H9 (cell line): ENCODE measurements around the gene PCNX2. TPM values are rescaled to one million over a fixed set of nuclear protein-coding genes. Genes with fewer than 3 reads are reported as not detected.

Experiments
- DNase-seq: peaks from one replicate; pipeline ENCODE4 v3.0.0-alpha.2; 2017
- H2AFZ ChIP-seq: one replicate; pipeline ENCODE4 v1.6.1; 2013; ENCODE audit warnings: mild to moderate bottlenecking, low read length, control low read depth, moderate library complexity
- H2AK5ac ChIP-seq: 2 replicates; pipeline ENCODE4 v1.6.1; 2013; ENCODE audit warnings: low read length, control low read depth, mixed read lengths; ENCODE audit not compliant: insufficient read length
- H2BK120ac ChIP-seq: one replicate; pipeline ENCODE4 v1.6.1; 2013; ENCODE audit warnings: low read depth, mild to moderate bottlenecking, low read length, control low read depth, inconsistent platforms; ENCODE audit not compliant: poor library complexity, severe bottlenecking
- H2BK12ac ChIP-seq: 2 replicates; pipeline ENCODE4 v1.6.1; 2013; ENCODE audit warnings: low read length, control low read depth, mixed read lengths, low read depth; ENCODE audit not compliant: insufficient read length
- H2BK15ac ChIP-seq: 2 replicates; pipeline ENCODE4 v1.6.1; 2013; ENCODE audit warnings: low read depth, low read length, control low read depth
- H2BK20ac ChIP-seq: one replicate; pipeline ENCODE4 v1.6.1; 2013; ENCODE audit warnings: low read depth, mild to moderate bottlenecking, low read length, control low read depth, inconsistent platforms; ENCODE audit not compliant: poor library complexity, severe bottlenecking
- H2BK5ac ChIP-seq: 2 replicates; pipeline ENCODE4 v1.6.1; 2013; ENCODE audit warnings: low read length, control low read depth, mixed read lengths; ENCODE audit not compliant: insufficient read length
- H3K14ac ChIP-seq: 2 replicates; pipeline ENCODE4 v1.6.1; 2013; ENCODE audit warnings: low read length, control low read depth; ENCODE audit not compliant: insufficient read depth
- H3K18ac ChIP-seq: 2 replicates; pipeline ENCODE4 v1.6.1; 2013; ENCODE audit warnings: low read depth, mild to moderate bottlenecking, mixed read lengths, low read length, control low read depth; ENCODE audit not compliant: insufficient read length
- H3K23ac ChIP-seq: 2 replicates; pipeline ENCODE4 v1.6.1; 2013; ENCODE audit warnings: low read length, control low read depth, mixed read lengths, low read depth; ENCODE audit not compliant: insufficient read length
- H3K23me2 ChIP-seq: 2 replicates; pipeline ENCODE4 v1.6.1; 2013; ENCODE audit warnings: low read depth, mild to moderate bottlenecking, mixed read lengths, low read length, control low read depth; ENCODE audit not compliant: insufficient read length, poor library complexity, severe bottlenecking
- H3K27ac ChIP-seq: 2 replicates; pipeline ENCODE4 v1.5.1; 2013; ENCODE audit warnings: low read length, control low read depth, mixed read lengths, low read depth; ENCODE audit not compliant: insufficient read length
- H3K27me3 ChIP-seq: 2 replicates; pipeline ENCODE4 v1.6.1; 2013; ENCODE audit warnings: low read length, control low read depth, inconsistent platforms; ENCODE audit not compliant: insufficient read depth
- H3K4ac ChIP-seq: 2 replicates; pipeline ENCODE4 v1.6.1; 2013; ENCODE audit warnings: low read depth, mild to moderate bottlenecking, control low read depth, inconsistent platforms, low read length, moderate library complexity
- H3K4me1 ChIP-seq: 2 replicates; pipeline ENCODE4 v1.6.1; 2013; ENCODE audit warnings: low read length, control low read depth, inconsistent platforms; ENCODE audit not compliant: insufficient read depth
- H3K4me2 ChIP-seq: 2 replicates; pipeline ENCODE4 v1.6.1; 2013; ENCODE audit warnings: low read length, control low read depth, mixed read lengths; ENCODE audit not compliant: insufficient read length, insufficient read depth
- H3K56ac ChIP-seq: 2 replicates; pipeline ENCODE4 v1.6.1; 2013; ENCODE audit warnings: low read depth, mild to moderate bottlenecking, mixed read lengths, low read length, control low read depth; ENCODE audit not compliant: insufficient read length
- H3K79me1 ChIP-seq: 2 replicates; pipeline ENCODE4 v1.6.1; 2013; ENCODE audit warnings: low read depth, mild to moderate bottlenecking, moderate library complexity, low read length, control low read depth, inconsistent platforms; ENCODE audit not compliant: insufficient read depth, poor library complexity, severe bottlenecking
- H3K79me2 ChIP-seq: 2 replicates; pipeline ENCODE4 v1.6.1; 2013; ENCODE audit warnings: low read length, control low read depth, inconsistent platforms; ENCODE audit not compliant: insufficient read depth
- H3K9ac ChIP-seq: 2 replicates; pipeline ENCODE4 v1.6.1; 2013; ENCODE audit warnings: low read length, control low read depth, mixed read lengths; ENCODE audit not compliant: insufficient read length; ENCODE audit errors: extremely low read depth
- H3K9me3 ChIP-seq: one replicate; pipeline ENCODE4 v1.6.1; 2013; ENCODE audit warnings: low read depth, low read length, inconsistent platforms; ENCODE audit not compliant: control insufficient read depth
- H3T11ph ChIP-seq: one replicate; pipeline ENCODE4 v1.6.1; 2013; ENCODE audit warnings: mild to moderate bottlenecking, low read length, control low read depth, inconsistent platforms
- H4K20me1 ChIP-seq: one replicate; pipeline ENCODE4 v1.6.1; 2013; ENCODE audit not compliant: control insufficient read depth, insufficient read length, insufficient read depth
- H4K5ac ChIP-seq: 2 replicates; pipeline ENCODE4 v1.6.1; 2013; ENCODE audit warnings: low read depth, mild to moderate bottlenecking, mixed read lengths, low read length, control low read depth; ENCODE audit not compliant: insufficient read length
- H4K8ac ChIP-seq: replicated peaks from 2 replicates; pipeline ENCODE4 v1.6.1; 2013; ENCODE audit warnings: low read length, control low read depth, mixed read lengths, low read depth; ENCODE audit not compliant: insufficient read length
- H4K91ac ChIP-seq: 2 replicates; pipeline ENCODE4 v1.6.1; 2013; ENCODE audit warnings: low read depth, mild to moderate bottlenecking, moderate library complexity, mixed read lengths, low read length, control low read depth; ENCODE audit not compliant: insufficient read length
- H3K27ac Mint-ChIP-seq, 3 experiments: 2 replicates in 2 of 3; 3 replicates in 1 of 3; pipeline ENCODE4 v1.8.0; 2020 to 2021; ENCODE audit warnings: mixed read lengths in 3 of 3, mild to moderate bottlenecking in 1 of 3, moderate library complexity in 1 of 3
- H3K27me3 Mint-ChIP-seq: 2 replicates; pipeline ENCODE4 v1.8.0; 2021; ENCODE audit warnings: low read depth, mild to moderate bottlenecking, moderate library complexity, mixed read lengths
- H3K36me3 Mint-ChIP-seq, 3 experiments: 2 replicates in 2 of 3; 3 replicates in 1 of 3; pipeline ENCODE4 v1.8.0; 2020 to 2021; ENCODE audit warnings: low read depth in 3 of 3, mixed read lengths in 3 of 3; ENCODE audit not compliant: insufficient read depth in 1 of 3
- H3K4me1 Mint-ChIP-seq, 2 experiments: 2 replicates each; pipeline ENCODE4 v1.8.0; 2020; ENCODE audit warnings: mixed read lengths in 2 of 2
- H3K4me3 Mint-ChIP-seq, 2 experiments: 2 replicates in 1 of 2; 3 replicates in 1 of 2; pipeline ENCODE4 v1.8.0; 2020 to 2021; ENCODE audit warnings: mild to moderate bottlenecking in 2 of 2, mixed read lengths in 2 of 2, moderate library complexity in 1 of 2
- H3K9me3 Mint-ChIP-seq, 2 experiments: 2 replicates in 1 of 2; 3 replicates in 1 of 2; pipeline ENCODE4 v1.8.0; 2020; ENCODE audit warnings: mild to moderate bottlenecking in 2 of 2, mixed read lengths in 2 of 2, moderate library complexity in 1 of 2
- CTCF ChIP-seq: fragments of 200-600 bp; sonication (generic); conservative IDR thresholded peaks from 3 replicates; pipeline ENCODE4 v1.8.0; 2021; ENCODE audit warnings: antibody characterized with exemption, mild to moderate bottlenecking
- WGBS: extraction: QIAGEN DNeasy Blood & Tissue Kit; methylation state at CpG from one replicate; pipeline ENCODE4 v1.1.7; 2013; ENCODE audit warnings: missing lambda C conversion rate, low lambda C conversion rate, mixed read lengths; ENCODE audit not compliant: insufficient read length; ENCODE audit errors: extremely low coverage; 5-methylcytosine and 5-hydroxymethylcytosine counted together
- total RNA-seq: library from RNA; stranded (reverse); gene quantifications from 2 replicates; pipeline ENCODE4 v1.2.1, GENCODE V29; 2021

The PCNX2 gene
- total RNA-seq, 1 experiment from 2014 or later: 45.1 TPM

GRCh38 chr1:232956081-232956480 lies 339.4 kb downstream of the PCNX2 start:
- Histone ChIP-seq H4K5ac (no peak overlapping the region), H2BK12ac (no peak overlapping the region), H4K91ac (no peak overlapping the region), H3K23me2 (no peaks in the 10 kb centered on the region), H3K27ac (no peak overlapping the region), H3K4me1 (peaks cover 4% of the 10 kb centered on the region; the same call in 1 of the 2 replicates), H3K27me3 (no peaks in the 10 kb centered on the region), H2BK120ac (no peak overlapping the region), H2BK5ac (no peak overlapping the region), H4K20me1 (no peaks in the 10 kb centered on the region), H3K18ac (no peak overlapping the region), H3K9me3 (no peaks in the 10 kb centered on the region), H4K8ac (no peak overlapping the region), H3K56ac (no peak overlapping the region), H3K14ac (no peak overlapping the region), H3T11ph (no peak overlapping the region), H2BK15ac (no peak overlapping the region), H3K79me2 (peaks cover 11% of the 10 kb centered on the region; the same call in 1 of the 2 replicates), H3K4ac (no peak overlapping the region), H3K4me2 (no peak overlapping the region), H2BK20ac (no peak overlapping the region), H2AK5ac (no peak overlapping the region), H3K79me1 (peaks cover 11% of the 10 kb centered on the region), H2AFZ (no peak overlapping the region), H3K23ac (no peak overlapping the region), H3K9ac (no peak overlapping the region)
- no peak for DNase-seq
- H3K4me1 Mint-ChIP-seq: peaks cover 27 to 33% of the 10 kb centered on the region in 2 experiments
- TF ChIP-seq CTCF: no peak
- peaks cover 28 to 49% (median 45%) of the 10 kb centered on the region in 3 experiments for H3K36me3 Mint-ChIP-seq
- H3K9me3 Mint-ChIP-seq: peaks cover 10% of the 10 kb centered on the region in 2 experiments; a peak in 4 of 5 replicates
- no peaks in the 10 kb centered on the region for H3K27me3 Mint-ChIP-seq
- peak overlapping the region in 2 of 3 experiments; percentile 34 to 36; a peak in 1 of 7 replicates for H3K27ac Mint-ChIP-seq
- no peak overlapping the region for H3K4me3 Mint-ChIP-seq
- no CpG with 5 or more reads among the region's 6 CpGs for WGBS
